HG03342 (cell line): ENCODE measurements around the gene B3GNT9.

Experiments
- ATAC-seq: cut with Tn5 transposase; IDR thresholded peaks from one replicate; pipeline ENCODE4 v1.9.1; 2021; ENCODE audit warnings: mild to moderate bottlenecking, moderate library complexity; ENCODE audit not compliant: unreplicated experiment

B3GNT9 gene, protein sequence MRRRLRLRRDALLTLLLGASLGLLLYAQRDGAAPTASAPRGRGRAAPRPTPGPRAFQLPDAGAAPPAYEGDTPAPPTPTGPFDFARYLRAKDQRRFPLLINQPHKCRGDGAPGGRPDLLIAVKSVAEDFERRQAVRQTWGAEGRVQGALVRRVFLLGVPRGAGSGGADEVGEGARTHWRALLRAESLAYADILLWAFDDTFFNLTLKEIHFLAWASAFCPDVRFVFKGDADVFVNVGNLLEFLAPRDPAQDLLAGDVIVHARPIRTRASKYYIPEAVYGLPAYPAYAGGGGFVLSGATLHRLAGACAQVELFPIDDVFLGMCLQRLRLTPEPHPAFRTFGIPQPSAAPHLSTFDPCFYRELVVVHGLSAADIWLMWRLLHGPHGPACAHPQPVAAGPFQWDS

DNA sequence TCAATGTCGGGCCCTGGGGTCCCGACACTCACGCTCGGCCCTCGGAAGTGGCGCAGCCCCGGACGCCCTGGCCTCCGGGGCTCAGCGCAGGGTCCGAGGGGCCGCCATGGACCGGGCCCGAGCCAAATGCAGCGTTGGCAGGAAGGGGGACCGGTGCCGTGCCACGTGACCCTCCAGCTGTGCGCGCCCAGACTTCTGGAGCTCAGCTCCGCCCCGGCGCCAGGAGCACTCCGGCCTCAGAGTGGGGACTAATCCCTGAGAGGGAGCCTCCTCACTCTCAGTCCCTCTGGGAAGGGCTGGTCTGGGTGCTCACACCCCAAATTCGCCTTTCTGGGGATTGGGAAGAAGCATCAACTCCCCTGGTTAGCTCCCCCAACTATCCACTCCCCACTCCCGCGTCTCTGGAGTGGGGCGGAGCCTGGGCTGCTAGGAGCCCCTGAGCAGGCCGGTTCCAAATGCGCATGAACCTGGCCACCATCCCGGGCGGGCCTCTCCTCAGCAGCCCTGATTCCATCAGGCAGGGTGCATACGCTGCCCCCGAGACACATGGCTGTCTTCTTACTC lies at the start of gene B3GNT9:
Gene B3GNT9, minus strand, starts transcription at position 166 of the 564 bp plus-strand sequence. CDS start 513 bp downstream, outside the sequence.
- ATAC-seq = peak; percentile 56

DNA sequence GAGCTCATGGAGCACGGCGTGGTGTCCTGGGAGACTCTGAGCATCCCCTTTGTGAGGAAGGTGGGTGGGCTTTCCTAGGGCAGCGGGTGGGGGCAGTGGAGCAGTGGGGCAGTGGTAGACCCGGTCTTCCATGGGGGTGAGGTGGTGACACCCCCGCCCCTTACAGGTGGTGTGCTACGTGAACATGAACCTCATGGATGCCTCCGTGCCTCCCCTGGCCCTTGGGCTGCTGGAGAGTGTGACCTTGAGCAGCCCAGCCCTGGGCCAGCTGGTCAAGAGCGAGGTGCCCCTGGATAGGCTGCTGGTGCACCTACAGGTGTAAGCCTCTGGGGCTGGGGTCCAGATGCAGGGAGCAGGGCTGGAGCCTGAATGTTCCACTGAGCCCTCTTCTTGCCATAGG lies 49.7 kb upstream of the B3GNT9 start:
- no peak for ATAC-seq

DNA sequence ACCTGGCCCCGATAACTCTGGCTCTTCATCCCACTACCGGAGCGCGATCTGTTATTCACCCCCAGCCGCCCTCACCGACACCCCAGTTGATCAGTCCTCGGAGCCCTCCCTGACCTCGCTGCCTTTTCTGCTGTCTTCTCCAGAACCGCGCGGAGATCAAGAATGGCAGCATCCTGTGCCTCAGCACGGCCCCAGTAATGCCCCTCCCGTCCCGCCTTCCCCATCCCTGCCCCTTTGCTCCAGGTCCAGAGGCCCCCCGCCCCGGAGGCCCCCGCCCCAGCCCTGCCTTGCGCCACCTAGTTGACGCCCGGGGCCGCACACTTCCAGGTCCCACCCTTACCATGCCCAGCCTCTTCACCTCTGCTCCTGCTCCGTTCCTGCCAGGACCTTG lies 49.0 kb upstream of the B3GNT9 start:
- no peak for ATAC-seq

DNA sequence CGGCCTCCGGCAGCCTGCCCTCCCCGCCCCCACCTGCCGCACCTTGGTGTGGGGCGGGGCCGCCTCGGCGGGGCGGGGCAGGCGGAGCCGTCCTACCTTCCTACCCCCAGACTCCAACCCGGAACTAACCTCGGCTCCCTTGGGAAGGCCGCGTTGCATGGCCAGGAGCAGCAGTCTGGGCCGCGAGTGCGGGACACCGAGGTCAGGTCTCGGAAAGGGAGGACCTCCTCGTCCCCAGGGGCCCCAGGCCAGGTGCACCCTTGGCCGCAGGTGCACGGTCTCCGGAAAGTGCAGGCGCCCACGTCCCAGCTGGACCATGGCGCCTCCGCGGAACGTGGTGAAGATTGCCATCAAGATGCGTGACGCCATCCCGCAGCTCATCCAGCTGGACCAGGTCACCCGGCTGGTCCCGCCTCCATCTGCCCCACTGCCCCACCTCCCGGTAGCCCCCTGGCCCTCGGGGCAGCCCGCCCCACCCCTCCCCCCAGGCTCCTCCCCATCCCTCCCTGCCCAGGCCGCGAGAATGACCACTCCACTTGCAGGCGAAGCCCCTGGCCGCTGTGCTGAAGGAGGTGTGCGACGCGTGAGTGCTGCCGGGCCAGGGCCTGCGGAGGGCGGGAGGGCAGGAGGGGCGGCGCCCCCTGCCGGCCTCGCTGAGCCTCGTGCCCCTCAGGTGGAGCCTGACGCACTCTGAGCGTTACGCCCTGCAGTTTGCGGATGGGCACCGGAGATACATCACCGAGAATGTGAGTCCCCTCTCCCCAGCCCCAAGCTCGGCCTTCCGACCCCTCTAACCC lies 48.4 kb upstream of the B3GNT9 start, which contains the start of gene ELMO3:
Gene ELMO3, plus strand, starts transcription at position 121 of the 797 bp plus-strand sequence. Its CDS starts 196 bp downstream, at position 317.
- no peak for ATAC-seq

DNA sequence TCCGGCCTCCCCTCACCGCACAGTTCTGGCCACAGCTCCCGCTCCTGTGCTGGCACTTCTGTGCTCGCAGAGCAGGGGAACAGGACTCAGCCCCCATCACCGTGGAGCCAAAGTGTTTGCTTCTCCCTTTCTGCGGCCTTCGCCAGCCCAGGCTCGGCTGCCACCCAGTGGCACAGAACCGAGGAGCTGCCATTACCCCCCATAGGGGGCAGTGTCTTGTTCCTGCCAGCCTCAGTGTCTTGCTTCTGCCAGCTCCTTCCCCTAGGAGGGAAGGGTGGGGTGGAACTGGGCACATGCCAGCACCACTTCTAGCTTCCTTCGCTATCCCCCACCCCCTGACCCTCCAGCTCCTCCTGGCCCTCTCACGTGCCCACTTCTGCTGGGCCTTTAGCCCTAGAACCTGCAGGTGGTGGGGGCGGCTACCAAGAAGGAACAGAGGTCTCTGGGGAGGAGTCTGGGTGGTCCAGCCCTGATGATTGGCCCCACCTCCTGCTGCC lies 47.5 kb upstream of the B3GNT9 start:
- ATAC-seq = no peak

DNA sequence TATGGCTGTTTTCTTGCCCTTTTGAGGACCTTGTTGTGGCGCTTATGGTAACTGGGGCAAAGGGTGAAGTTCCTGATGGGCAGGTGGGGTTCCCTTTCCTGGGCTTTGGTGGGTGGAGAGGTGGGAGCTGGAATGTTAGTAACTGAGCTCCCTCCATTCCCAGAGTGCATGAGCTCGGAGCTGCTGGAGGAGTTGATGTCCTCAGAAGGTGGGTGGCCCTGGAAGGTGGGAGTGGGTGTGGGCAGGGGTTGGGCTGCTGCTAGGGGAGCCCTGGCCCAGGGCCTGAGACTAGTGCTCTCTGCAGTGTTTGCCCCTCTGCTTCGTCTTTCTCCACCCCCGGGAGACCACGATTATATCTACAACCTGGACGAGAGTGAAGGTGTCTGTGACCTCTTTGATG lies 46.9 kb upstream of the B3GNT9 start:
- ATAC-seq = no peak

DNA sequence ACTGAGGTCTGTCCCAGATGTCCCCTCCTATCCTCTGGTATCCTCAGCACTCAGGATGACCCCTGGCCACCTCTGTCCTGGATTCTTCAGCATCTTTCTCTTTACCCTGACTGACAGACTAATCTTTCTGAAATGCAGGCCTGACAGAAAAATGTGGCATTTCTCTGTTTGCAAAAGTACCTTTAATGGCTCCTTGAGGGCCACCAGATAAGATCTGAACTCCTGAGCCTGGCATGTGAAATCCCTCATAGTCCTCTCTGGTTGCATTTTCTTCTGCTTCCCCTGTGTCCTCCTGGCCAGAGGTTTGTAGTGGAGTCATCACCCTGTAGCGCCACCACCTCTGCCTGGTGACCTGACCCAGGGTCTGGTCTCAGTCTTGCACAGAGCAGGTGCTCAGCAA lies 46.1 kb upstream of the B3GNT9 start:
- ATAC-seq = no peak

DNA sequence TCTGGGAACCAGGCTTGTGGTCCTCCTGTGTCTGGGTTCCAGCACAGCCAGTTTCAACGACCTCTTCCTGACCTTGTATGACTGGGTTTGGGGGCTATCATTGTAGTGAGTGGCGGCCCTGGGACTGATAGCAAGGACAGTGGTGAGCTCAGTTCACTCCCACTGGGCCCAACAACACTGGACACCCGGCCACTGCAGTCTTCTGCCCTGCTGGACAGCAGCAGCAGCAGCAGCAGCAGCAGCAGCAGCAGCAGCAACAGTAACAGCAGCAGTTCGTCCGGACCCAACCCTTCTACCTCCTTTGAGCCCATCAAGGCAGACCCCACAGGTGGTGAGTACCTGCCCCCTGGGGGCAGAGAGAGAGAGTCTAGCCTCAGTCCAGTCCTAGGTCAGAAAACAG lies 44.9 kb upstream of the B3GNT9 start:
- no peak for ATAC-seq

DNA sequence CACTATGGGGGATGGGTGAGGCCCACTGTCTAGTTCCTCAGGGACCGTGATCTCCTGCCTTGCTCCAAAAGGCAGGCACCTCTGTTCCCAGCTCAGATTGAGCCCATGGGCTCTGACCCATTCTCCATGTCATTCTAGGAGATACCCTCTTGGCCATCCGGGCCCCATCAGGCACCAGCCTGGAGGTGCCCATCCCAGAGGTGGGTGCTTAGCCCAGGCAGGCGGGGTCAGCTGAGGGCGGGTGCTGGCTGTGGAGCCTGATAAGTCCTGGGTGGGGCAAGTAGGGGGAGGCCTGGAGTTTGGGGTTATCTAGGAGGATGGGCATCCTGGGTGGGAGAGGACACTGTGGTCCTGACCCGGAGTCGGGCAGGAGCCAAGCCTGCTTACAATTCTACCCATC lies 43.5 kb upstream of the B3GNT9 start:
- ATAC-seq = no peak

DNA sequence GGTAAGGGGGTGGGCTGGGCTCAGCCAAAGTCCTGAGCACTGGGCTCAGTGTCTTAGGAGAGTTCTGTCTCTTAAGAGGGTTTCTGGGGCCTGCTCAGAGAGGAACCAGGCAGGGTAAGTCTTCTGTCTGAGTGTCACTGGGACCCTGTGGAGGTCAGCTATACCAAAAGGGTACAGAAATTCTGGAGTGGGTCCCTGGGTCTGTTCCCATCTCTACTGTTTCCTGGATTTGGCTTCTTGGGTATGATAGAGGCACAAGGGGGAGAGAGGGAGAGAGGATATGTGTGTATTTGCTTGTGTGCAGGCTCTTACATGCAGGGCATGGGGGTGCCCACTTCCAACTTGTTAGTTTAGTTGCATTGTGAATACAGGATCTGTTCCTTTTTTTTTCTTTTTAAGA lies 42.7 kb upstream of the B3GNT9 start:
- no peak for ATAC-seq

DNA sequence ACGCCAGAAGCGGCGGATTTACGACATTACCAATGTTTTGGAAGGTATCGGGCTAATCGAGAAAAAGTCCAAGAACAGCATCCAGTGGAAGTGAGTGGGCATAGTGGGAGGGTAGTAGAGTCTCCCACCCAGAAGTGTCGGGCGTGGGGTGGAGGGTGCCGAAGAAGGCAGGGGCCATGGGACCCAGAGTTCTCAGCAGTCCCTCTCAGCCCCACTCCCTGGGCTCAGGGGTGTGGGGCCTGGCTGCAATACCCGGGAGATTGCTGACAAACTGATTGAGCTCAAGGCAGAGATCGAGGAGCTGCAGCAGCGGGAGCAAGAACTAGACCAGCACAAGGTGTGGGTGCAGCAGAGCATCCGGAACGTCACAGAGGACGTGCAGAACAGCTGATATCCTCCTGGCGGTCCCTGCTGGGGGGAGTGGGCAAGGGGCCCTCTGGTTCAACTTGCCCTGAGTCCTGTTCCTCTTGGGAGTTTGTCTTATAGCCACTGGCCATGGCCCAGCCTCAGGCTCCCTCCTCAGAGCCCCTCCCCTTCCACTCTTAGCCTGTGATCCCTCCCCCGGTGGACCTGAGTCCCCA lies 42.1 kb upstream of the B3GNT9 start:
- ATAC-seq = no peak

DNA sequence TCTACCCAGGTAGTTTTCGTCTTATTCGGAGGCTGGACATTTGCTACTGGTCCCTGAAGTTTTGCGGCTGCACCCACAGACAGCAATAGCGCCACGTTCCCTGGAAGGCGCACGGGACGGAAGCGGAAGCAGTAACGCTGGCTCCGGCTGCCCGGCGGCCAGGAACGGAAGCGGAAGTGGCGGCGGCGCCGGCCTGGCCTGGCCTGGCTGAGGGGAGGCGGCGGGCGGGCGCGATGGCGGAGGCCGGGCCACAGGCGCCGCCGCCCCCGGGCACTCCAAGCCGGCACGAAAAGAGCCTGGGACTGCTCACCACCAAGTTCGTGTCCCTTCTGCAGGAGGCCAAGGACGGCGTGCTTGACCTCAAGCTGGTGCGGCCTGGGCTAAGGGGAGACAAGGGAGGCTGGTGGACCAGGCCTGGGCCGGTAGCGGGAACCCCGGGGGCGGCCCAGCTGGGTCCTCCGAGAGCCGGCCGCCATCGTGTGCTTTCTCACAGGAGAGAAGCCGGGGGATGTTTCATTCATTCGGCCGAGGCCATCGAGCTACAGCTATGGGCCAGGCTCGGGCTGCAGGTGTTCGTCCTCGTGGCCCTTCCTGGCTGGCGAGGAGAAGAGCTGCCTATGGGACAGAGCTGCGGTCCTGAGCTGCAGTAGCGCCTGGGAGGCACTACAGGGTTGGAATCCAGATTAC lies 41.3 kb upstream of the B3GNT9 start, which contains the start of gene E2F4:
Gene E2F4, plus strand, starts transcription at position 161 of the 687 bp plus-strand sequence. Its CDS starts 73 bp downstream, at position 234.
- peak; percentile 85 for ATAC-seq

DNA sequence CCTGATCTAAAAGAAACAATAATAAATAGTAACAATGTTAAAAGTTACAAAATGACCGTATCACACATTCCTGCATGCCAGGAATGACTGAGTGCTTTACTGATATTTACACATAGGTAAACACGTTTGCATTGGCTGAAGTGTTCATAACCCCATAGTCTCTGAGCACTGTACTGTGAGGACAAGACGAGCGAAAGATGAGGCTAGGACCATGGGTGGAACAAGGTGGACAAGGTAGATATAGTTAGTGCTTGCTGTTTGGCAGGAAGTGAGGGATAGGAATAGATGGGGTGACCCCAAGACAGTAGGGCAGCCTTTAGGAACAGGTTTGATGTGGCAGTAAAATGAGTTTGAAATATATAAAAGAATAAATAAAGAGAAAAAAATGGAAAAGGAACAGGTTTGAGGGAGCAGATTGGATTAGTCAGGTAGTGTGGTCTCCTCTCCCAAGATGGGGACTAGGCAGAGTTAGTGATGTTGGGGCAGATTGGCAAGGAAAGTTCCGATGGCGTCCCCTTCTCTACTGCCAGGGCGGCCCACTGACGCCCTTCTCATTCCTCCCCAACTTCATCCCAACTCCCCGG lies 40.7 kb upstream of the B3GNT9 start:
- ATAC-seq = no peak

DNA sequence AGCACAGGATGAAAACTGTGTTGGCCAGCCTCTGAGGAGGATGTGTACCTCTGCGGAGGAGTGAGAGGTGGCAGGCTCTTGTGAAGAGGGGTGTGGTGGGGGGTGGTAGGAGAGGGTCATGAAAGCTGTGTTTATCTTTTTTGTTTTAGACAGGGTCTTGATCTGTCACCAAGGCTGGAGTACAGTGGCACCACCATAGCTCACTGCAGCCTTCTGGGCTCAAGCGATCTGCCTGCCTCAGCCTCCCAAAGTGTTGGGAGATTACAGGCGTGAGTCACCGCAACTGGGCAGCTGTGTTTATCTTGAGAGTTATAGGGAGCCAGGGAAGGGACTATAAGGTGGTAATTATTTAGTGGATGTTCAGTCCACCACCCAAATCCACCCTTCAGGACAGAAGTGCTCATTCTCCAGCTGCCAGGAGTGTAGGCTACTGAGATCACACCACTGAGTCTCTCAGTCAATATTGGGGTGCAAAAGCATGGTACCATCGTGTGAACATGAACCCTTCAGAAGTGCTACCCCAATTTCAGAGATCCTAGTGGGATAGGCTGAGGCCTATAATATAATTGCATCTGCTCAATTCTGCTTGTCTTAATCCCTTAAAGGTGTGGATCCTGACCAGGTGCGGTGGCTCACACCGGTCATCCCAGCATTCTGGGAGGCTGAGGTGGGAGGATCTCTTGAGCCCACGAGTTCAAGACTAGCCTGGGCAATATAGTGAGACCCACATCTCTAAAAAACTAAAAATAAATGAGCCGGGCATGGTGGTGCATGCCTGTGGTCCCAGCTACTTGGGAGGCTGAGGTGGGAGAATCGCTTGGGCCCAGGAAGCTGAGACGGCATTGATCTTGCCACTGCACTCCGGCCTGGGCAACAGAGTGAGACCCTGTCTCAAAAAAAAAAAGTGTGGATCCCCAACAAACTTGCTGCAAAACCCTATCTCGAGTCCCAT lies 39.9 kb upstream of the B3GNT9 start:
- no peak for ATAC-seq

DNA sequence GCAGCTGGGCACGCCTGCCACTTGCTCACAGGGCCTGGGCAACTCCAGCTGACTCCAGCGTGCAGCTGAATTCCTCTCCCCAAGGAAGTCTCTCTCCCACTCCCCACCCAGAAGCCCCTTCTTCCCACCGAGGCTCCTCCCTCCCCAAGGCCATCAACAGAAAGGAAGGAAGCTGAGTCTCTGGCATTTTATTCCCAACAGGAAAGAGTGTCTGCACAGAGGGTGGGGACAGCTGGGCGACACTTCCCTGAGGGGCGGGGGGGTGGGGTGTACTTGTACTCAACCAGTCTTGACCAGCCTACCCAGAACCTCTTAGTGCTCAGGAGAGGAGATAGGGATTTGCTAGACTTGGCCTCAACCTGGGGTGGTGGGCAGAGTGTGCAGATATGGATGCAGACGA lies 39.2 kb upstream of the B3GNT9 start, which contains the start of gene EXOC3L1:
Gene EXOC3L1, minus strand, starts transcription at position 96 of the 400 bp plus-strand sequence. CDS start 460 bp downstream, outside the sequence.
- no peak for ATAC-seq

DNA sequence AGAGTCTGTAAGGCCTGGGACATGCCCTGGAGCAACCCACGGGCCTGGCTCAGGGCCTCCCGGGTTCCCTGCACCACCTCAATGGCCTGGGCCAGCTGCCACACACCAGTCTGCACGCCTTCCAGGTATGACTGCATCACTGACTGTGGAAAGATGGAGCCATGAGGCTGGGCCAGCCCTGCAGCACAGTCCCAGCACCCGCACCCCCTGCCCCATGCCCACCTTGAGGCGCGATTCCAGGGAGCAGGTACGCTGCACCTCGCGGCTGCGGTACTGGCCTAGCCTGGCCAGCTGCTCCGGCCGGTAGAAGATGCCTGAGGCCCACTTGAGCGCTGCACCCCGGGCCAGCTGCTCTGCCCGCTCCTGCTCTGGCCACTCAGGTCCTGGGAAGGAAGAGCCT lies 38.0 kb upstream of the B3GNT9 start:
- ATAC-seq = no peak

DNA sequence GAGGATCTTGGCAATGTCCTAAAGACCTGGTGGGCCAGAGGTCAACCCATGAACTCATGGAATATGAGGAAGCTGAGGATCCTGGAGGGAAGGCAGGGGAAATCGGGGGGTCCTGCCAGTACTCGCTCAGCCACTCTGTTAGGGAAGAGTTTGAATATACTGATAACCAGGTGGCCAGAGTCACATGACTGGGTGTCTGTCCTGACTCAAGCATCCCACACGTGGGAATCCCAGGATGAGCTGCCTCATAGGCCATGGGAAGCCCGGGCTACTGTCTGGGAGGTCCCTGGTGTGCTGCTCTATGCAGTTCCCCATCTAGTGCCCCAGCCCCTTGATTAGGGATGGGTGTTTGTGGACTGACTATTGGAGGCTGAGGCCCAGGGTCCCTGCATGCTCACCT lies 37.5 kb upstream of the B3GNT9 start:
- ATAC-seq = no peak

DNA sequence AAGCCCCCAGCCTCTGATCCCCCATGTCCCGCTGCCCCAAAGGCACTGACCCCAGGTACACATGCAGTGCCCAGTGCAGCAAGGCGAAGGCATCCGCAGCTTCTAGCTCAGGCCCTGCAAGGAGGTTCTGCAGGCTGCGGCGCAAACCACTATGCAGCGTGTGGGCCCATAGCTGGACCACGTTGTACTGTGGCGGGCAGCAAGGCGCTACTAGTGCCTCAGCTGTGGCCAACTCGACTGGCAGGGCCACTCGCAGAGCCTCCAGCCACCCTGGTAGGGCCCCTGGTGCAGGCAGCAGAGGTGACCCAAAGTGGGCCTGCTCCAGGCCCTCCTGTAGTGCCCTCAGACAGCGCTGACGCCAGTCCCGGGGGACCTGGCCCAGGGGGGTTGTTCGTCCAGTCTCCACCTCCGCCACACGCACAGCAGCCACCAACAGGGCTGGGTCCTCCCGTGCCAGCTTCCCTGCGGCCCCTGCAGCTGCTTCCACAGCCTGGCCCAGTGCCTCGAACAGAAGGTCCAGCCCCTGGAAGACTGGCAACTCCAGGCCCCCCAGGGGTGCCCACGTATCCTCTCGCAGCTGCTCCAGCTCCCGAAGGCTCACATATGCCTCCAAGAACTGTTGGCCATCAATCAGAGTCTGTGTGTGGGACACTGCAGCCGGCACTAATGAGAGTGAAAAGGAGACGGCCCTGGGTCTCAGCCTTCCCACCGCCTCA lies 36.5 kb upstream of the B3GNT9 start:
- no peak for ATAC-seq
